ENCODE measurements around the gene ITIH1.
A peak's percentile ranks its signal among the peaks of the same experiment; 100 is the strongest.
"Not testable (repeated sequence)": the region's sequence is repeated elsewhere in the genome, so short reads cannot be mapped to it uniquely, and the experiment has no call there.

The ITIH1 gene

GRCh38 chr3:52777127-52777958, at the start of gene ITIH1:
ITIH1 (plus strand) TSS chr3:52777599; CDS start chr3:52777616, 17 bp downstream.
- no peak for DNase-seq (ENCODE audit: low spot score)

- DNase-seq (ENCODE audit: low spot score), result not testable (repeated sequence)
Measured at GRCh38 chr3:52728753-52729152, 48.6 kb upstream of the ITIH1 start.

GRCh38 chr3:52730681-52731080, 46.7 kb upstream of the ITIH1 start:
- DNase-seq (ENCODE audit: low spot score), result no peak

DNA sequence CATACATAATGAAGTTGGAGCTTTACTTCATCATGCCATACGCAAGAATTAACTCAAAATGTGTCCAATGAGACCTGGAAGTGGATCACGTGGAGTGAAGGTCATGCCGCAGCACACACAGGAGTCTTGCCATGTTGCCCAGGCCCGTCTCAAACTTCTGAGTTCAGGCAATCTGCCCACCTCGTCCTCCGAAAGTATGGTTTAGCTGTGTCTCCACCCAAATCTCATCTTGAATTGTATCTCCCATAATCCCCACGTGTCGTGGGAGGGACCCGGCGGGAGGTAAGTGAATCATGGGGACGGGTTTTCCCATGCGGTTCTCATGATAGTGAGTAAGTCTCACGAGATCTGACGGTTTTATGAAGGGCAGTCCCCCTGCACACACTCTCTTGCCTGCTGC, 45.8 kb upstream of the ITIH1 start:
- DNase-seq (ENCODE audit: low spot score), result no peak

GRCh38 chr3:52733256-52733891, 44.0 kb upstream of the ITIH1 start:
- no peak for DNase-seq (ENCODE audit: low spot score)

DNA sequence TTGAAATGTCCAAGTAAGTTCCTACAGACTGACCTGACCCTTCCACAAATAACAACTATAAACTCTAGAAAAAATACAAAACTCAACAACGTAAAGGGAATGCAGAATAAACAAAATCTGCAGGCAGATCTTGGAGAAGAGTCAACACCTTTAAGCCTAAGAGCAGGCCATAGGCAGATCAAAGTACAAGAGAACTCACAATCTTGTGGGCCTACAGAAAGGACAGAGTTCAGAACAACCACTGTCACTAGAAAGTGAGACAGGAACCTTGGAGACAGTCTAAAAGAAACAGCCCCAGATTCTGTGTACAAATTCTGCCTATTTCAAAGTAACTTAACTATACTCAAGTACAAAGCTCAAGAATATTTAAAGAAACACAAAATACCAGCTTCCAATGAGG, 37.7 kb upstream of the ITIH1 start:
- no peak for DNase-seq (ENCODE audit: low spot score)

GRCh38 chr3:52742418-52743041, 34.9 kb upstream of the ITIH1 start:
- DNase-seq (ENCODE audit: low spot score), result peak; percentile 22

GRCh38 chr3:52743152-52743551, 34.2 kb upstream of the ITIH1 start:
- no peak for DNase-seq (ENCODE audit: low spot score)

- DNase-seq (ENCODE audit: low spot score), result no peak
Measured at GRCh38 chr3:52743721-52744120, 33.7 kb upstream of the ITIH1 start.

DNA sequence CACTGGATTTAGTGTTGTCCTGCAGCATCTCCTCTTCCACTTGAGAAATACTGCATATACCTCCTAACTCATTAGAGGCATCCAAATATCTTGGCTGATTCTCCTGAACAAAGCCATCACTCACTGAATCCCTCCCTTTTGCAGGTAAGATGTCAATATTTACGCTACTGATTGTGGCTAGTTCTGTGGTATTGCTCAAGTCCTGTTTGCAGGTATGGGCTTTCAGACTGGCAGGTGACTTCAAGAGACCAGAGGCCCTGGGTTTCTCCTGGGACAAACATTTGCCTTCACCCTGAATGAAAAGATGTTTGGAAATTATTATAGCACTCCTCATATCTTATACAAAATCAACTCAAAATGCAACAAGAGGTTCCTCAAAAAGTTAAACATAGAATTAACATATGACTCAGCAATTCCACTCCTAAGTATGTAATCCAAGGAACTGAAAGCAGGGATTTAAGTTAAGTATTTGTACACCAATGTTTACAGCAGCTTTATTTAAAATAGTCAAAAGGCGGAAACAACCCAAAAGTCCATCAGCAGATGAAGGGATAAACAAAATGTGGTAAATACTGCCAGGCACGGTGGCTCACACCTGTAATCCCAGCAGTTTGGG, 25.2 kb upstream of the ITIH1 start:
- DNase-seq (ENCODE audit: low spot score), result no peak

DNA sequence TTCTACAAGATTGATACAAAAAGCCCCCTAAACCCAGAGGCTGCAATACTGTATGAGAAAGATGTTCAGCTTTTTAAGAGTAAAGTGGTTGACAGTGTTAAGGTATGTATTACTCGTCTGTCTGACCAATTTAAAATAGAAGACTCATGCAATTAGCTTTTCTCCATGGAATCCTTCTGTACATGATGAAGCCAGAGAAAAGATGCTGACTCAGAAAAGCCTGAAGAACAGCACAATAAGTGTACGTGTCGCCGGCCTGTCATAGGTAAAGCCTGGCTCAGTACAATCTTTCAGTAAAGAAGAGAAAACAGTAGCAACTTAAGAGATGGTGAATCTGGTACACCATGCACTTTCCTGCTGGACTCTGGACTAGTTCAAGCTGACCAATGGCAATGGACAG, 23.0 kb upstream of the ITIH1 start:
- no peak for DNase-seq (ENCODE audit: low spot score)

- no peak for DNase-seq (ENCODE audit: low spot score)
Measured at GRCh38 chr3:52756141-52756540, 21.3 kb upstream of the ITIH1 start.

DNA sequence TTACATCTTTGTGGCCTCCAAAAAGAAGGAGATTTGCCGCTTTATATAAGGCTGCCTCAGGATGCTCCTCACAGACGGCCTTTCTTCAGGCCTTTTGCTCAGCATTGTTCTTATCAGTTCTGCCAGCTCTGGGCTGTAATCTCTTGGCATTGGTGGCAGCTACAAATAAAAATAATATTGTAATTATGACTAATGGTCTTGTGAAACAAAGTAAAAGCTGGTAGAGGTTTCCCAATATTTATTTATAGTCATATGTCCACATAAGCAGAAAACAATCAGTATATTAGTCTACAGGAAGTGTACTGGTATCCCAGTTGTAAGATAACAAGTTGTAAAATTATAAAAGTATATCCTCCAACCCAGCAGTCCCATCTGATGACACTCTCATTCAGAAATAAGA, 13.9 kb upstream of the ITIH1 start:
- no peak for DNase-seq (ENCODE audit: low spot score)

GRCh38 chr3:52769786-52770455, 7.5 kb upstream of the ITIH1 start:
- no peak for DNase-seq (ENCODE audit: low spot score)

- peak; percentile 89 for DNase-seq (ENCODE audit: low spot score)
Measured at GRCh38 chr3:52770496-52771333, 6.7 kb upstream of the ITIH1 start, which contains the start of gene NEK4. NEK4 (minus strand) TSS chr3:52770940; CDS start chr3:52770746, 194 bp downstream.

DNA sequence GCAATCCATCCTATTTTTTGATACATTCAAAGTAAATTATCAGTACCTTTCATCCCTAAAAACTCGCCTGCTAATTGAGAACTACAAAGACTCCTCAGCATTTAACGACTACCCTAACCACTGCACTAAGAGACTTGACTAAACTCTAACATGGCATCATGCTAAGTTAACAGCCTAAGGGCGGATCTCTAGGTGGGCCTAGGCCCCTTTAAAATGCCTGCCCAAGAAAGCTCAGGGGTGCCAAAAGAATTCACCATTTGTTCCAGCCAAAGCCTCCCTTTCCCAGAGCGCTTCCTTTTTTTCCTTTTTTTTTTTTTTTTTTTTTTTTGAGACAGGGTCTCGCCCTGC, 6.1 kb upstream of the ITIH1 start:
- DNase-seq (ENCODE audit: low spot score), result no peak

GRCh38 chr3:52771702-52772101, 5.7 kb upstream of the ITIH1 start:
- DNase-seq (ENCODE audit: low spot score), result no peak

- no peak for DNase-seq (ENCODE audit: low spot score)
Measured at GRCh38 chr3:52773361-52774065, 3.9 kb upstream of the ITIH1 start.

- DNase-seq (ENCODE audit: low spot score), result no peak
Measured at GRCh38 chr3:52774066-52774713, 3.2 kb upstream of the ITIH1 start.
